Amniotic stem cell (primary cell): ENCODE results near the gene TNIP2.

ENCODE experiments used
- DNase-seq: peaks from one replicate; lab custom pipeline; 2025; lab: John Stamatoyannopoulos, UW

TNIP2 gene

GRCh38 chr4:2716236-2716635 lies 39.9 kb downstream of the TNIP2 start:
- no peak for DNase-seq

DNA sequence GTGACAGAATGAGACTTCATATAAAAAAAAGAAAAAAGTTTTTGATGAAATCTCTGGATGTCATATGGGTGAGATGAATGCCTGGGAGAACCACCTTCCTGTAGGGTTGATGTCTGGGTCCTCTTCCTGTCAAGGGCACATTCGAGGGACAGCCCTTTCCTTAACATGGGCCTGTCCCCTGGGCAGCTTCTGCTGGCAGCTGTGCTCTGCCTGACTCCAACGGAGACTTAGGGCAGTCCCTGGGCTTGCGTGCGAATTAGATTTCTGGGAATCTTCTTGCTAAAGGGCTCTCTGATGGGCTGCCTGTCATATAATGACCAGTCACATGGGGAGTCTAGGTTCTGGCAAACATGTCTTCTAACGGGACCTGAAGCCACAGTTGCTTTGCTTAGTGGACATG lies 40.7 kb downstream of the TNIP2 start:
- no peak for DNase-seq

- DNase-seq: no peak
Measured at GRCh38 chr4:2714918-2715317, 41.2 kb downstream of the TNIP2 start.

DNA sequence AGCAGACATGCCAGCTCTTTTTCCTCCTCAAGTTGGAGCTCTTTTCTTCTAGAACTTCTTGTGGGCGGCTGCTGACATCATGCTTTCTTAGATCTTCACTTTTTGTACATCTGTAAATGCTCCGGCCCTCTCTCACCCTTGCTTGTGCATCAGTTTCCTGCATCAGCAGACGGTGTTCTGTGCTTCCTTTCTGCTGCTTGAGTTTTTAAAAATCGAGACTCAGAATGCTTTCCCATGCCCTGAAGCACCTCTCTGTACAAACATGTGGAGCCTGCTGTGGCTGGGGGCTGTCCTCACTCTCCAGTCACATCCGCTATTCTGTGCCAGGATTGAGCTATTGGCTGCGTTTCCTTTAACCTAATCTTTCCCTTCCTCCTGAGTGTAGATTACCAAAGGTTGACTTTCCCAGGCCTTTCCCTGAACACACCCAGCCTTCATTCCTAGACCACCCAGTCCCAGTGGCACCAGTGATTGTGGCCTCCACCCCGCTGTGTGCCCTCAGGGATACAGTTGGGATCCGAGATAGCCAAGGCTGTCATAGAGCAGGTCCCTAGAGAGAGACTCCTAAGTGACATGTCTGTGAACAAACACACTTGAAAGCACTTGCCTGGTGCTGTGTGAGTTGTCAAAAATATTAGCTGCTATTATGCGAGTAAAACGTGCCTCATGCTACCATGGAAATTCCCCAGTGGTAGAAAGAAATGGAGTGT lies 41.9 kb downstream of the TNIP2 start:
- no peak for DNase-seq

GRCh38 chr4:2713337-2713736 lies 42.8 kb downstream of the TNIP2 start:
- no peak for DNase-seq

- no peak for DNase-seq
Measured at GRCh38 chr4:2712261-2712842, 43.8 kb downstream of the TNIP2 start.

DNA sequence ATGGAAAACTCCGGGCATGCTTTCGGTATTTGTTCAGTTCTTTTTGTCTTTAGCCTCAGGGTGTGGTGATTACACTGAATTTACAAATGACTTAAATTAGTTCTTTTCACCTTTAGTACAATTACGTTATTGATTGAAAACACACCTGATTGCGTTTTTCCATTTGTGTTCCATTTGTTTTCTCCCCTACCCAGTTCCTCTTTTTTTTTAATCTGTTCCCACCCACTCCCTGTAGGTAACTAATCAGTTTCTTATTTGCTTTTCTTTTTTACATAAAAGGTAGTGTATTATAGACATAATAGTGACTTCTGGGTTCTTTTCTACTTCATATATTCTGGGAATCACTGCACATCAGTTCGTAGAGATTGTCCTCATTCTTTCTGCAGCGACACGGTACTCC lies 53.4 kb downstream of the TNIP2 start:
- DNase-seq: no peak

DNA sequence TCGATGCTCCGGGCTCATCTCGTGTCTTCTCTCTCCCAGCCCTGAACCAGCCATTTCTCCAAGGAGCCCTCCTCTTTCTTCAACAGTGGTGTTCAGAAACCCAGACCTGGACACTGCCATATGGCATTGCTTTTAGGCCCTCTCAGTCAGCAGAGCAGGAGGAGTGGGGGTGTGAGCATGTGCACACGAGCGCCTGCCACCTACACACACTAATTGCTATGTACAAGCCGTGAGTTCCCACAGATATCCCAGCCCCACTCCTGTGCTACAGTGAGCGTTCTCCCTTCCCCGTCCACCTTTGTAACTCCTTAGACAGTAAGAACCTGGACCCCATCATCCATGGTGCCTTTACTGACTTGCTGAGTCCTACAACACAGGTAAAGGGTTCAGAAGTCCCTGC lies 53.8 kb downstream of the TNIP2 start:
- DNase-seq: no peak

DNA sequence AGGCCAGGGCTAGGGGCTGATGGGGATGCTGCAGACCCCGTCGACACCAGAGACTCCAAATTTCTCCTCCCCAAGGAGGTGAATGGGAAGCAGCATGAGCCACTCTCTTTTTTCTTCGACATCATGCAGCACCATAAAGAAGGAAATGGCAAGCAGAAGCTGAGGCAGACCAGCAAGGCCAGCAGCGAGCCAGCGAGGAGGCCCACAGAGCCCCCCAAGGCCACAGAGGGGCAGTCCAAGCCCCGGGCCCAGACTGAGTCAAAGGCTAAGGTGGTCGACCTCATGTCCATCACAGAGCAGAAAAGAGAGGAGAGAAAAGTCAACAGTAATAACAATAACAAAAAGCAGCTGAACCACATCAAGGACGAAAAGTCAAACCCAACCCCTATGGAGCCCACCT lies 56.1 kb downstream of the TNIP2 start:
- DNase-seq: no peak

DNA sequence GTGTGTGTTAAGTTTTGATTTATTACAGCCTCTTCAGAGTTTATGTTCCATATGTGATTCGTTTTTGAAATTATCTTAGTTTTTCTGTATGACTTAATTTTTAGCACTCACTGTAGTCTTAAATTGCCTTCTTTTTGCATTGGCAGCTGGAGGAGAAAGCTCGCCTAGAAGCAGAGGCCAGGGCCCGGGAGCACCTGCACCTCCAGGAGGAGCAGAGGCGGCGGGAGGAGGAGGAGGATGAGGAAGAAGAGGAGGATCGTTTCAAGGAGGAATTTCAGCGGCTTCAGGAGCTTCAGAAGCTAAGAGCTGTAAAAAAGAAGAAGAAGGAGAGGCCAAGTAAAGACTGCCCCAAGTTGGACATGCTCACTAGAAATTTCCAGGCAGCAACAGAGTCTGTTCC lies 56.6 kb downstream of the TNIP2 start:
- no peak for DNase-seq

GRCh38 chr4:2698951-2699505 lies 57.1 kb downstream of the TNIP2 start:
- no peak for DNase-seq

DNA sequence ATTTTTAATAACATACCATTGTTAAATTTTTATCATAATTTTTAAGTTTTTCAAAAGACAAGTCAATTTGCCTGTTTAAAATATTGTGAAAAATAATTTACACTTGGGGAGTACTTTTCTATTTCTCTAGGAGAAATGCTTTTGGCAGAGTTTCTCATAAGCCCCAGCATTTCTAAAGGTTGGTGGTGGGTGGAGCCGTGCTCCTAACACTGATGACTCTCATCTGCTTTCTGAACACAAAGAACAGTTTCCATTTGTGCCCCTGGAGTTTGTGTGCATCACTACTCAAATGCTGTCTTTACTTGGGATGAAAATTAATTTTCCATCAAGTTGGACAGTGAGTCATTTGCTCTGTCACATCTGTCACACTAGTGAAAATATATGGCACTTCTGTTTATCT lies 57.6 kb downstream of the TNIP2 start:
- DNase-seq: no peak

GRCh38 chr4:2697995-2698414 lies 58.1 kb downstream of the TNIP2 start:
- no peak for DNase-seq

- DNase-seq: no peak
Measured at GRCh38 chr4:2696423-2696822, 59.7 kb downstream of the TNIP2 start.

- no peak for DNase-seq
Measured at GRCh38 chr4:2695346-2696060, 60.6 kb downstream of the TNIP2 start.

DNA sequence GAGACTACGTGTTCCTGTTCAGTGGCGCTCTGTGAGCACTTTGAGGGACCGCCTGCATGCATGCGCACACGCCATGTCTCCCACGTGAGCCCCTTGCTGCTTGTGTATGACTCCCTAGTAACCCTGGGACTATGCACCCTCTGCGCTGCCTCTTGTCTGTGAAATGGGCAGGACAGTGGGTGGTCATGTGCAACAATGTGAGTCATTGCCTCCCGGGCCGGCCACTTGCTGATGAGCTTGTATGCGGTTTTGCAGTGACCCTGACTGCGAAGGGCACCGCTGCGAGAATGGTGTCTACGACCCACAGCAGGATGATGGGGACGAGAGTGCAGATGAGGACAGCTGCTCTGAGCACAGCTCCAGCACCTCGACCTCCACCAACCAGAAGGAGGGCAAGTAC lies 61.4 kb downstream of the TNIP2 start:
- no peak for DNase-seq

- DNase-seq: no peak
Measured at GRCh38 chr4:2691952-2692435, 64.1 kb downstream of the TNIP2 start.
